Left lung (tissue), 10 donors: Measurements from ENCODE around the gene NANOS1. TPM values are rescaled to one million over a fixed set of nuclear protein-coding genes. Genes with fewer than 3 reads are reported as not detected.

ENCODE experiments used
- ATAC-seq: fragments of 200-7000 bp; cut with Tn5 transposase; one replicate; pipeline ENCODE4 v1.9.1; 2020; ENCODE audit warnings: moderate library complexity
- DNase-seq, 4 donors: peaks; one replicate each; pipeline ENCODE4 v3.0.0-alpha.2; 2013 to 2020
- H3K27ac ChIP-seq, 2 donors: fragments of 200-600 bp; sonication (generic) in 1 of 2; one replicate each; pipeline versions ENCODE4 v1.5.0 to v1.8.0; 2020 to 2021
- H3K27me3 ChIP-seq, 2 donors: fragments of 200-600 bp; sonication (generic) in 1 of 2; one replicate each; pipeline versions ENCODE4 v1.5.0 to v1.8.0; 2020 to 2021
- H3K36me3 ChIP-seq, 2 donors: fragments of 200-600 bp; sonication (generic) in 1 of 2; one replicate each; pipeline versions ENCODE4 v1.5.0 to v1.8.0; 2020 to 2021
- H3K4me1 ChIP-seq, 2 donors: fragments of 200-600 bp; one replicate each; pipeline ENCODE4 v1.8.0; 2021
- H3K4me3 ChIP-seq, 2 donors: fragments of 200-600 bp; sonication (generic) in 1 of 2; one replicate each; pipeline versions ENCODE4 v1.5.0 to v1.8.0; 2020 to 2021; ENCODE audit warnings: mild to moderate bottlenecking in 1 of 2
- H3K9me3 ChIP-seq, 2 donors: fragments of 200-600 bp; sonication (generic) in 1 of 2; one replicate each; pipeline versions ENCODE4 v1.5.0 to v1.8.0; 2020 to 2021
- intact Hi-C, 2 donors: fragments of 100-400 bp; cut with DNase I; formaldehyde crosslinking; loops; one replicate each; pipeline versions ENCODE4 v1.11.2 to v1.14.2; 2022
- polyA plus RNA-seq, 6 donors: library from polyadenylated mRNA; unstranded; fragments of 120-200 nt; gene quantifications; one replicate each; pipeline ENCODE4 v1.2.1, GENCODE V29; 2013; ENCODE audit not compliant: insufficient read length in 6 of 6
- total RNA-seq, 2 donors: library from RNA; stranded (reverse); fragmentation: NEBNext Ultra II Directional; extraction: Animal tissue kit (Norgen Biotek cat#: 25700); gene quantifications; one replicate each; pipeline ENCODE4 v1.2.1, GENCODE V29; 2021
- TF ChIP-seq, protein P1 (sequence below), 2 donors: fragments of 200-600 bp; sonication (generic) in 1 of 2; IDR thresholded peaks; one replicate each; pipeline versions ENCODE4 v1.5.0 to v1.8.0; 2021; ENCODE audit warnings: antibody characterized with exemption in 2 of 2
- donor health status: DM: no; HTN: yes; CAD: no.
- donor health status: DM: no; HTN: no; CAD: no.

The NANOS1 gene
- total and polyA plus RNA-seq, 8 donors, result 1.0 to 7.0 (median 4.2) TPM

DNA sequence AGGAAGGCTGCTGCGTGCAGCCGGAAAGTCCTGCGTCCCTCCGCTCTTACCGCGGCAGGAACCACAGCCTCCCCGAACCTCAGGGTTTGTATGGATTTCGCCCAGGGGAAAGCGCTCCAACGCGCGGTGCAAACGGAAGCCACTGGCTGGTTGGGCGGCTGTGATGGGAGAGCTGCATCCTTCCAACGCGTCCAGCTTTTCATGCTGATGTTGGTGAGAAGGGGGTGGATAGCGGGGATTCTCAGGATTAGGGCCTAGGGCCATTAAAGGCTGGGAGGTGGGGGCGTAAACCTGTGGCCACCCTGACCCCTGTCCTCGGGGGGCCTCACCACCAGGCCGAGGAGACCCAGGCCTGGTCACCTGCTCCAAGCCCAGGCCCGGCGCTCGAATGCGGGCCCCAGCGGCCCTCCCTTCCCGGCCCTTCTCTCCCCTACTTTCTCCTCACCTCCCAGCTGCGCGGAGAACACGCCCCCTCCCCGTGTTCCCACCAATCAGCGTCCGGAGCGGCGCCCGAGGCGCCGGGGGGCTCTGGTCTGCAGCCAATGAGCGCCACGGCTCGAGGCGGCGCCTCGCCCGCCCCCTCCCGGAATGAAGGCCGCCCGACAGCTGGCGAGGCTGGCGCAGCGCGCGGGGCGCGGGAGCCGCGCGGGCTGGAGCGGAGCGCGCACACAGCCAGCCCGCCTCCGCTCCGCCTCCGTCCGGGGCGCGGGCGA, 458 bp upstream of the NANOS1 start:
- Histone ChIP-seq H3K4me1 (peaks cover 6 to 23% of the 10 kb centered on the region in 2 donors), H3K4me3 (peak overlapping the region; percentile 20 to 36), H3K27me3 (peaks cover 0 to 18% of the 10 kb centered on the region in 2 donors), H3K9me3 (no peaks in the 10 kb centered on the region), H3K27ac (no peak overlapping the region), H3K36me3 (peaks cover 0 to 14% of the 10 kb centered on the region in 2 donors)
- intact Hi-C loops, result no loop called here
- TF ChIP-seq, protein P1, sequence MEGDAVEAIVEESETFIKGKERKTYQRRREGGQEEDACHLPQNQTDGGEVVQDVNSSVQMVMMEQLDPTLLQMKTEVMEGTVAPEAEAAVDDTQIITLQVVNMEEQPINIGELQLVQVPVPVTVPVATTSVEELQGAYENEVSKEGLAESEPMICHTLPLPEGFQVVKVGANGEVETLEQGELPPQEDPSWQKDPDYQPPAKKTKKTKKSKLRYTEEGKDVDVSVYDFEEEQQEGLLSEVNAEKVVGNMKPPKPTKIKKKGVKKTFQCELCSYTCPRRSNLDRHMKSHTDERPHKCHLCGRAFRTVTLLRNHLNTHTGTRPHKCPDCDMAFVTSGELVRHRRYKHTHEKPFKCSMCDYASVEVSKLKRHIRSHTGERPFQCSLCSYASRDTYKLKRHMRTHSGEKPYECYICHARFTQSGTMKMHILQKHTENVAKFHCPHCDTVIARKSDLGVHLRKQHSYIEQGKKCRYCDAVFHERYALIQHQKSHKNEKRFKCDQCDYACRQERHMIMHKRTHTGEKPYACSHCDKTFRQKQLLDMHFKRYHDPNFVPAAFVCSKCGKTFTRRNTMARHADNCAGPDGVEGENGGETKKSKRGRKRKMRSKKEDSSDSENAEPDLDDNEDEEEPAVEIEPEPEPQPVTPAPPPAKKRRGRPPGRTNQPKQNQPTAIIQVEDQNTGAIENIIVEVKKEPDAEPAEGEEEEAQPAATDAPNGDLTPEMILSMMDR (IDR thresholded peaks at IDR 0.05), result peak; percentile 16 to 22
- DNase-seq (peak; percentile 84 to 92 (median 90)), ATAC-seq (peak; percentile 83)

DNA sequence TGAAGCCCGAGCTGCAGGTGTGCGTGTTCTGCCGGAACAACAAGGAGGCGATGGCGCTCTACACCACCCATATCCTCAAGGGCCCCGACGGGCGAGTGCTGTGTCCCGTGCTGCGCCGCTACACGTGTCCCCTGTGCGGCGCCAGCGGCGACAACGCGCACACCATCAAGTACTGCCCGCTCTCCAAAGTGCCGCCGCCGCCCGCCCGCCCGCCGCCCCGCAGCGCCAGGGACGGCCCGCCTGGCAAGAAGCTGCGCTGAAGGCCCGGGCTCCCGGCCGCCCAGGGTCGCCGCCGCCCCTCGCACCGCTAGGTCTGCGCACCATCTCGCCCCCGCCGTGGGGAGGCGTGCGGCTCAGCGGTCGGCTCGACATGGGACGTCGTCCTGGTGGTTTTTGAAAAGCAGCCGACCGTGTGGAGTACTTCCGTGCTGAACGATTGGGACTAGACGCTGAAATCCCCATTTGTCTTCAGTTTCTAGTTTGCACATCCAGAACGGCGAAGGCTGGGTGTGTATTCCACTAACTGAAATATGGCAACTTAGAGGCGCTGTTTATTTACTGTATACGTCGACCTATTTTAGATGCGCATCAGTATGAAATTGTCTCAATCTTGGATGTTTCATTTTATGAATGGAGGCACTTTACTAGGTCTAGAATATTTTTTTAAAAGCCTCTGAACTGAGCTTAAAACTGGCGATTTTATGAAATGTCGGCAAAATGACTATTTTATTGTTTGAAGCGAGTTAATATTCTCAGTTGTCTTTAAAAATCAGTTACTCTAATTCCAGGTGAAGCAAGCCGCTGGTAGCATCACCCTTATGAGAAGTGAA, 1.1 kb downstream of the NANOS1 start:
- Histone ChIP-seq H3K4me3 (peak overlapping the region; percentile 17 to 48), H3K4me1 (peaks cover 6 to 23% of the 10 kb centered on the region in 2 donors), H3K27me3 (peaks cover 0 to 18% of the 10 kb centered on the region in 2 donors), H3K9me3 (no peaks in the 10 kb centered on the region), H3K27ac (no peak overlapping the region), H3K36me3 (peaks cover 0 to 28% of the 10 kb centered on the region in 2 donors)
- peak; percentile 10 for ATAC-seq
- TF ChIP-seq, protein P1 (IDR thresholded peaks at IDR 0.05), result no peak
- DNase-seq, result peak; percentile 25 to 85 (median 48)
- intact Hi-C loops, result no loop called here

DNA sequence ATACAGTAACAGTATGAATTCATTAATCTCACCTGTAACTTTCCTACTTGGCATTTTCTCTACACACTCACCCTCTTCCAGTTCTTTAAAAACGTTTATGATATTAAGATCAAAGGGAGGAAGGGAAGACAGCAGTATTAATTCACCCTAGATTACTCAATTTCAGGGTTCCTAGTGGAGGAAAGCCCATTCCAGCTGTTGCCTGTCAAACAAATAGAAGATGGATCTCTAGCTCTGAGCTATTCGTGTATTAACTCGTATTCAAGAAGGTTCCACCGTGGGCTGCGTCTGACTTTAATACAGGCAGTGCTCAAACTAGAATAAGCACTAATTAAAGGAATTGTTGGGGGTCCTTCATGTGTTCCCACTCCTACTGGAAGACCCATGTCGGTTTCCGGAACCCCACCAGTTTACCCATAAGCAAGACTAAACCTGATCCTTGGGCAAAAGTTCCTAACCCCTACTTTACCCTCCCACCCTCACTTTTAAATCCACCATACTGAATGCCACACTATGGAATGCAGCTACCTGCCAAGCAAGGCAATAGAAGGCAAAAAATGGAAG, 2.1 kb downstream of the NANOS1 start:
- H3K36me3 ChIP-seq, result peaks cover 0 to 38% of the 10 kb centered on the region in 2 donors
- peaks cover 6 to 23% of the 10 kb centered on the region in 2 donors for H3K4me1 ChIP-seq
- H3K9me3 ChIP-seq, result no peaks in the 10 kb centered on the region
- TF ChIP-seq, protein P1 (IDR thresholded peaks at IDR 0.05), result no peak
- peaks cover 0 to 18% of the 10 kb centered on the region in 2 donors for H3K27me3 ChIP-seq
- intact Hi-C loops, result no loop called here
- no peak overlapping the region for H3K4me3 ChIP-seq
- DNase-seq, result no peak
- H3K27ac ChIP-seq, result no peak overlapping the region
- ATAC-seq, result no peak

DNA sequence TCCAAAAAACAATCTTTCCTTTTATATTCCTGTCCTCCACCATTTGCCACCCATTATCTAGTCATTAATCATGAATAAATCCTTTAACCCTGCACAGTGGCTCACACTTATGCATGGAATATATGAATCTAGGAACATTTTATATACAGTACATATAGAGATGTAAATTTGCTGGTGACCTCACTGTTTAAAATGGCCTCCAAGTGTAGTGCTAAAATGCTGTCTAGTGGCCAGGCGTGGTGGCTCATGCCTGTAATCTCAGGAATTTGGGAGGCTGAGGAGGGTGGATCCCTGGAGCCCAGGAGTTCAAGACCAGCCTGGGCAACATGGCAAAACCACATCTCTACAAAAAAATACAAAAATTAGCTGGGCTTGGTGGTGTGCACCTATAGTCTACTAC, 9.6 kb downstream of the NANOS1 start:
- TF ChIP-seq, protein P1 (IDR thresholded peaks at IDR 0.05), result no peak
- intact Hi-C loops, result no loop called here
- ATAC-seq, result no peak
- H3K9me3 ChIP-seq, result no peaks in the 10 kb centered on the region
- H3K4me1 ChIP-seq, result no peaks in the 10 kb centered on the region
- DNase-seq, result no peak
- H3K4me3 ChIP-seq, result no peak overlapping the region
- no peaks in the 10 kb centered on the region for H3K27me3 ChIP-seq
- H3K36me3 ChIP-seq, result peaks cover 15 to 99% of the 10 kb centered on the region in 2 donors
- no peak overlapping the region for H3K27ac ChIP-seq

DNA sequence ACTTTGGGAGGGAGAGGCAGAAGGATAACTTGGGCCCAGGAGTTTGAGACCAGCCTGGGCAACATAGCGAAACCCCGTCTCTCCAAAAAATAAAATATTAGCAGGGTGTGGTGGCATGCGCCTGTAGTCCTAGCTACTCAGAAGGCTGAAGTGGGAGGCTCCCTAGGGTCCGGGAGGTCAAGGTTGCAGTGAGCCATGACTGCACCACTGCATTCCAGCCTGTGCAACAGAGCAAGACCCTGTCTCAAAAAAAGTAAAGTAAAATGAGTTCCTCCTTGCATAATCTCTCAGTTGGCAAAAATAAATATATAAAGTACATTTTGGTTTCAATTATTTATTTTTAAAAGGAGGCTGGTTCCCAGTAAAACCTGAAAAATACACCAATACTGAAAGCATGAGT, 11.8 kb downstream of the NANOS1 start:
- intact Hi-C loops, result no loop called here
- ATAC-seq (no peak), DNase-seq (no peak)
- no peaks in the 10 kb centered on the region for H3K4me1 ChIP-seq
- H3K27me3 ChIP-seq, result no peaks in the 10 kb centered on the region
- H3K9me3 ChIP-seq, result no peaks in the 10 kb centered on the region
- no peak overlapping the region for H3K4me3 ChIP-seq
- TF ChIP-seq, protein P1 (IDR thresholded peaks at IDR 0.05), result no peak
- H3K36me3 ChIP-seq, result peaks cover 15 to 100% of the 10 kb centered on the region in 2 donors
- H3K27ac ChIP-seq, result no peak overlapping the region
